GM21737 (cell line): ENCODE data around the gene DNM3.

Experiments
- ATAC-seq: cut with Tn5 transposase; IDR thresholded peaks from one replicate; pipeline ENCODE4 v1.9.1; 2021; ENCODE audit warnings: mild to moderate bottlenecking, moderate library complexity; ENCODE audit not compliant: unreplicated experiment

Gene DNM3

GRCh38 chr1:172211221-172211620 is 369.9 kb downstream of the DNM3 start:
- no peak for ATAC-seq

GRCh38 chr1:172212124-172212523 is 370.8 kb downstream of the DNM3 start:
- ATAC-seq: no peak

- ATAC-seq: no peak
Observed at GRCh38 chr1:172215006-172215405, 373.7 kb downstream of the DNM3 start.

GRCh38 chr1:172219966-172220365 is 378.7 kb downstream of the DNM3 start:
- ATAC-seq: no peak

GRCh38 chr1:172220376-172220775 is 379.1 kb downstream of the DNM3 start:
- no peak for ATAC-seq

- ATAC-seq: no peak
Observed at GRCh38 chr1:172221436-172221835, 380.1 kb downstream of the DNM3 start.

GRCh38 chr1:172224871-172225270 is 383.6 kb downstream of the DNM3 start:
- no peak for ATAC-seq

GRCh38 chr1:172229942-172230341 is 388.6 kb downstream of the DNM3 start:
- ATAC-seq: no peak

GRCh38 chr1:172230526-172230925 is 389.2 kb downstream of the DNM3 start:
- ATAC-seq: no peak

GRCh38 chr1:172236958-172237357 is 395.7 kb downstream of the DNM3 start:
- no peak for ATAC-seq

GRCh38 chr1:172238158-172238557 is 396.9 kb downstream of the DNM3 start:
- ATAC-seq: no peak

- no peak for ATAC-seq
Observed at GRCh38 chr1:172238965-172239364, 397.7 kb downstream of the DNM3 start.

GRCh38 chr1:172239901-172240300 is 398.6 kb downstream of the DNM3 start:
- ATAC-seq: no peak

GRCh38 chr1:172241540-172241939 is 400.2 kb downstream of the DNM3 start:
- ATAC-seq: no peak

GRCh38 chr1:172244865-172245264 is 403.6 kb downstream of the DNM3 start:
- no peak for ATAC-seq

GRCh38 chr1:172245788-172246187 is 404.5 kb downstream of the DNM3 start:
- ATAC-seq: no peak

GRCh38 chr1:172246521-172247390 is 405.5 kb downstream of the DNM3 start:
- no peak for ATAC-seq

- ATAC-seq: no peak
Observed at GRCh38 chr1:172251486-172251885, 410.2 kb downstream of the DNM3 start.

GRCh38 chr1:172252321-172252720 is 411.0 kb downstream of the DNM3 start:
- no peak for ATAC-seq

- no peak for ATAC-seq
Observed at GRCh38 chr1:172252958-172253357, 411.7 kb downstream of the DNM3 start.

GRCh38 chr1:172254521-172255222 is 413.4 kb downstream of the DNM3 start:
- ATAC-seq: no peak

- ATAC-seq: no peak
Observed at GRCh38 chr1:172255223-172255560, 413.9 kb downstream of the DNM3 start.
